HG03558 (cell line): ENCODE data around the gene LGALS9C.
"Not testable (repeated sequence)": the region's sequence is repeated elsewhere in the genome, so short reads cannot be mapped to it uniquely, and the experiment has no call there.

Experiments
- ATAC-seq: cut with Tn5 transposase; IDR thresholded peaks from one replicate; pipeline ENCODE4 v1.9.1; 2021; ENCODE audit warnings: moderate number of reproducible peaks; ENCODE audit not compliant: unreplicated experiment; ENCODE audit errors: extremely low read depth

The LGALS9C gene

GRCh38 chr17:18526168-18526800 lies 49.7 kb downstream of the LGALS9C start:
- ATAC-seq: not testable (repeated sequence)

DNA sequence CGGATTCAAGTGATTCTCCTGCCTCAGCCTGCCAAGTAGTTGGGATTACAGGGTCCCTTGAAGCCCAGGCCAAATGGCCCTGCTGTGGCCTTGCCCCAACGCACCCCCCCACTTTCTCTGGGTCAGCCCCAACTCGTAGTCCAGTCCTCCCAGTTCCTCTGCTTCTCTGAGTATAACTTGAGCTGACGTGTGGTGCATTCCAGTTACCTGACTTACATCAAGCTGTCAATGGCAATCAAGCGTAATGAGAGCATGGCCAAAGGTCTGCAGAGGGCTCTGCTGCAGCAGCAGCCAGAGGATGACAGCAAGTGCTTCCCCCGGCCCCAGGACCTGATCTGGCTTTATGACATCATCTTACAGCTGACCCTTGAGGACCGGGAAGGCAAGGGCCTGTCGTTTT lies 50.8 kb downstream of the LGALS9C start:
- ATAC-seq: not testable (repeated sequence)

GRCh38 chr17:18528435-18528834 lies 51.8 kb downstream of the LGALS9C start:
- ATAC-seq: not testable (repeated sequence)

DNA sequence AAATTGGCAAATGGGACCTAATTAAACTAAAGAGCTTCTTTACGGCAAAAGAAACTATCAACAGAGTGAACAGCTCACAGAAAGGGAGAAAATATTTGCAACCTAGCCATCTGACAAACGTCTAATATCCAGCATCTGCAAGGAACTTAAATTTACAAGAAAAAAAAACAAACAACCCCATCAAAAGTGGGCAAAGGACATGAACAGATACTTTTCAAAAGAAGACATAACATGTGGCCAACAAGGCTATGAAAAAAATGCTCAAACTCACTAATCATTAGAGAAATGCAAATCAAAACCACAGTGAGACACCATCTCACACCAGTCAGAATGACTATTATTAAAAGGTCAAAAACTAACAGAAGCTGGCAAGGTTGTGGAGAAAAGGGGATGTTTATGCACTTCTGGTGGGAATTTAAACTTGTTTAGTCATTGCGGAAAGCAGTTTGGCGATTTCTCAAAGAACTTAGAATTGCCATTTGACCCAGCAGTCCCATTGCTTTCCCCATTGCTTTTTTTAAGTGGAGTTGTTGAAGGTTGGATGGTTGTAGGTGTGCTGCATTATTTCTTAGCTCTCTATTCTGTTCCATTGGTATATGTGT lies 52.4 kb downstream of the LGALS9C start:
- not testable (repeated sequence) for ATAC-seq

DNA sequence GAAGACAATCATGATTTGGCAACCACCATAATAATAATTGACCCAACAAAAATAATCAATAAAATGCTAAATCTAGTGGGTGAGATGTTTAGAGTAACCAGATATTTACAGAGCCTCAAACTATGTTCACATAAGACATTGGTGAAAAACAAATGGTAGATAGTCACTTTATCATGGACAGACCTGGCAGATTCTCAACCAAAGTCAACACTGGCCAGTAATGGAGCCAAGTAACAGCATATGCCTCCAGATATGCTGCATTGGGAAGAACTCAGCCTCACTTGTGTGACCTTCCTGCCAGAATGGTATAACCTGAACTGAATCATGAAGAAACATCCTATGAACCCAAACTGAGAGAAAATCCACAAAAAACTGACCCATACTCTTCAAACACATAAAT lies 53.8 kb downstream of the LGALS9C start:
- not testable (repeated sequence) for ATAC-seq

GRCh38 chr17:18542234-18542633 lies 65.6 kb downstream of the LGALS9C start:
- not testable (repeated sequence) for ATAC-seq

DNA sequence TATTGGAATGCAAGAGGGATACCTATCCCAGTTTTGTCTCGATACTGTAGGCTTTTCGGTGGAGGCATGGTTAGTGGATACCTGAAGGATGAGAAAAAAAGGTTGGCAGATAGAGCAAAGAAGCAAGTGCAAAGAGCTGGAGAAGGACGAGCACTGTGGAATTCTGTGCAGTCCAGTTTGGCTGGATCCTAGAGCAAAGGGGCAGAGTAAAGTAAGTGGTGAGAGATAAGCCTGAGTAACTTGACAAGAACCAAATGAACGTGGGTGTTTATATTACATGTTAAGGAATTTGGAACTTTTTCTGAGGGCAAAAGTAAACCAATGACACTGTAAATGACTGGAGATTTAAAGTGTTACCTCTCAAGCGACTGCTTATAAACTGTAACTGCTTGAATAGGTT lies 66.3 kb downstream of the LGALS9C start:
- not testable (repeated sequence) for ATAC-seq
